Subcutaneous adipose tissue (tissue), 4 donors: ENCODE results near the gene TMEM161A. TPM values are rescaled to one million over a fixed set of nuclear protein-coding genes. Genes with fewer than 3 reads are reported as not detected.

Experiments
- CTCF ChIP-seq: fragments of 450-650 bp; IDR thresholded peaks from one replicate; pipeline ENCODE4 v1.5.1; 2016; ENCODE audit warnings: low read depth, mild to moderate bottlenecking, control low read depth, antibody characterized with exemption, moderate library complexity
- total RNA-seq, 4 donors: library from RNA; depleted of rRNA; stranded (reverse); fragments of >200 nt; gene quantifications; one replicate each; pipeline ENCODE4 v1.1.0, GENCODE V29; 2016

TMEM161A gene
- total RNA-seq, 4 donors from 2014 or later: 9.5 to 21.1 (median 10.2) TPM

GRCh38 chr19:19113040-19113626 is 25.1 kb downstream of the TMEM161A start:
- TF ChIP-seq CTCF: no peak

- no peak for TF ChIP-seq CTCF
Observed at GRCh38 chr19:19111967-19112580, 26.2 kb downstream of the TMEM161A start.

- no peak for TF ChIP-seq CTCF
Observed at GRCh38 chr19:19111136-19111835, 27.0 kb downstream of the TMEM161A start.

GRCh38 chr19:19110410-19111135 is 27.7 kb downstream of the TMEM161A start:
- TF ChIP-seq CTCF: no peak

- no peak for TF ChIP-seq CTCF
Observed at GRCh38 chr19:19109601-19110000, 28.7 kb downstream of the TMEM161A start.

- TF ChIP-seq CTCF: no peak
Observed at GRCh38 chr19:19107654-19108053, 30.6 kb downstream of the TMEM161A start.

GRCh38 chr19:19106056-19106551 is 32.2 kb downstream of the TMEM161A start:
- no peak for TF ChIP-seq CTCF
